WTC11 (cell line): ENCODE data around the gene CCR5. TPM values are rescaled to one million over a fixed set of nuclear protein-coding genes. Genes with fewer than 3 reads are reported as not detected.

Source experiments
- ATAC-seq: fragments of 200-7000 bp; cut with Tn5 transposase; 2 replicates; pipeline ENCODE4 v1.10.0; 2021; ENCODE audit warnings: mild to moderate bottlenecking, moderate library complexity
- CTCF ChIA-PET: fragments of 300-600 bp; sonication (Branson Sonifier 250); formaldehyde crosslinking; loops from one replicate; lab custom pipeline; 2021; ENCODE audit warnings: antibody characterized with exemption; lab: Charles Lee
- POLR2A ChIA-PET: fragments of 350-600 bp; sonication (Branson Sonifier 250); formaldehyde crosslinking; loops from one replicate; lab custom pipeline; 2021; ENCODE audit warnings: antibody characterized with exemption; lab: Charles Lee
- DNase-seq: peaks from one replicate; pipeline ENCODE4 v3.0.0; 2021; ENCODE audit warnings: low spot score
- H3K27ac Mint-ChIP-seq: 2 replicates; pipeline ENCODE4 v1.8.0; 2021; ENCODE audit warnings: mixed read lengths
- H3K27me3 Mint-ChIP-seq: 2 replicates; pipeline ENCODE4 v1.8.0; 2021; ENCODE audit warnings: low read depth, mild to moderate bottlenecking, moderate library complexity, mixed read lengths
- H3K36me3 Mint-ChIP-seq: 2 replicates; pipeline ENCODE4 v1.8.0; 2021; ENCODE audit warnings: mixed read lengths
- H3K4me1 Mint-ChIP-seq: 2 replicates; pipeline ENCODE4 v1.8.0; 2022; ENCODE audit warnings: mixed read lengths
- H3K4me3 Mint-ChIP-seq: 2 replicates; pipeline ENCODE4 v1.8.0; 2021; ENCODE audit warnings: mild to moderate bottlenecking, moderate library complexity, mixed read lengths
- H3K9me3 Mint-ChIP-seq: 2 replicates; pipeline ENCODE4 v1.8.0; 2021; ENCODE audit warnings: mixed read lengths
- FOXJ3 ChIP-seq: sonication (generic); formaldehyde crosslinking; IDR thresholded peaks from 2 replicates; pipeline ENCODE4 v1.9.0; 2021; ENCODE audit warnings: missing genetic modification reagents, mild to moderate bottlenecking, borderline replicate concordance
- FOXK1 ChIP-seq: sonication (generic); formaldehyde crosslinking; IDR thresholded peaks from 2 replicates; pipeline ENCODE4 v1.8.0; 2022; ENCODE audit warnings: mild to moderate bottlenecking, moderate library complexity, missing genetic modification reagents
- GABPB1 ChIP-seq: sonication (generic); formaldehyde crosslinking; IDR thresholded peaks from 2 replicates; pipeline ENCODE4 v1.8.1; 2023; ENCODE audit warnings: mild to moderate bottlenecking, missing genetic modification reagents
- GTF2I ChIP-seq: fragments of 250-450 bp; sonication (Bioruptor Pico); conservative IDR thresholded peaks from 2 replicates; pipeline ENCODE4 v1.4.0; 2021; ENCODE audit warnings: mild to moderate bottlenecking
- HMGA2 ChIP-seq: fragments of 250-450 bp; sonication (Bioruptor Pico); IDR thresholded peaks from 2 replicates; pipeline ENCODE4 v1.4.0; 2021; ENCODE audit warnings: mild to moderate bottlenecking, moderate library complexity
- JUN ChIP-seq: sonication (generic); formaldehyde crosslinking; IDR thresholded peaks from 2 replicates; pipeline ENCODE4 v1.8.0; 2023; ENCODE audit warnings: mild to moderate bottlenecking, missing genetic modification reagents
- NR1H2 ChIP-seq: sonication (generic); formaldehyde crosslinking; IDR thresholded peaks from 2 replicates; pipeline ENCODE4 v1.9.0; 2021; ENCODE audit warnings: mild to moderate bottlenecking, moderate library complexity, missing genetic modification reagents
- OVOL2 ChIP-seq: fragments of 250-450 bp; sonication (Bioruptor Pico); IDR thresholded peaks from 2 replicates; pipeline ENCODE4 v1.9.0; 2021; ENCODE audit warnings: mild to moderate bottlenecking, borderline replicate concordance
- SMAD4 ChIP-seq: sonication (generic); formaldehyde crosslinking; IDR thresholded peaks from 2 replicates; pipeline ENCODE4 v1.8.0; 2022; ENCODE audit warnings: mild to moderate bottlenecking, missing genetic modification reagents
- TEAD1 ChIP-seq: sonication (generic); formaldehyde crosslinking; IDR thresholded peaks from 2 replicates; pipeline ENCODE4 v1.8.0; 2022; ENCODE audit warnings: mild to moderate bottlenecking, missing genetic modification reagents
- TEAD4 ChIP-seq: sonication (generic); formaldehyde crosslinking; IDR thresholded peaks from 2 replicates; pipeline ENCODE4 v1.8.0; 2022; ENCODE audit warnings: mild to moderate bottlenecking, missing genetic modification reagents
- ZBTB21 ChIP-seq: sonication (generic); formaldehyde crosslinking; IDR thresholded peaks from 2 replicates; pipeline ENCODE4 v1.8.1; 2023; ENCODE audit warnings: mild to moderate bottlenecking, missing genetic modification reagents, borderline replicate concordance
- ZNF396 ChIP-seq: fragments of 250-450 bp; sonication (Bioruptor Pico); IDR thresholded peaks from 2 replicates; pipeline ENCODE4 v1.8.0; 2021; ENCODE audit warnings: mild to moderate bottlenecking, moderate library complexity, borderline replicate concordance
- ZNF416 ChIP-seq: fragments of 250-450 bp; sonication (Bioruptor Pico); IDR thresholded peaks from 2 replicates; pipeline ENCODE4 v1.9.0; 2021; ENCODE audit warnings: mild to moderate bottlenecking, inconsistent platforms
- total RNA-seq: library from RNA; stranded (reverse); gene quantifications from 3 replicates; pipeline ENCODE4 v1.2.3, GENCODE V29; 2021
- TF ChIP-seq, protein P1 (sequence below): sonication (generic); formaldehyde crosslinking; IDR thresholded peaks from 2 replicates; pipeline ENCODE4 v1.8.1; 2023; ENCODE audit warnings: mild to moderate bottlenecking, missing genetic modification reagents
- TF ChIP-seq, protein P2 (sequence below): sonication (generic); formaldehyde crosslinking; IDR thresholded peaks from 2 replicates; pipeline ENCODE4 v1.8.1; 2022; ENCODE audit warnings: low read depth, mild to moderate bottlenecking, moderate library complexity, missing genetic modification reagents, borderline replicate concordance
- TF ChIP-seq, protein P3 (sequence below): fragments of 250-450 bp; sonication (Bioruptor Pico); IDR thresholded peaks from 2 replicates; pipeline ENCODE4 v1.8.0; 2021; ENCODE audit warnings: mild to moderate bottlenecking
- TF ChIP-seq, protein P4 (sequence below): fragments of 250-450 bp; sonication (Bioruptor Pico); IDR thresholded peaks from 2 replicates; pipeline ENCODE4 v1.9.0; 2021; ENCODE audit warnings: mild to moderate bottlenecking
- TF ChIP-seq, protein P5 (sequence below): fragments of 250-450 bp; sonication (Bioruptor Pico); IDR thresholded peaks from 2 replicates; pipeline ENCODE4 v2.1.2; 2022; ENCODE audit warnings: mild to moderate bottlenecking, moderate library complexity
- TF ChIP-seq, protein P6 (sequence below): sonication (generic); formaldehyde crosslinking; IDR thresholded peaks from 2 replicates; pipeline ENCODE4 v1.8.1; 2022; ENCODE audit warnings: mild to moderate bottlenecking, moderate library complexity, missing genetic modification reagents

The CCR5 gene
- total RNA-seq, 1 experiment from 2014 or later = not detected

DNA sequence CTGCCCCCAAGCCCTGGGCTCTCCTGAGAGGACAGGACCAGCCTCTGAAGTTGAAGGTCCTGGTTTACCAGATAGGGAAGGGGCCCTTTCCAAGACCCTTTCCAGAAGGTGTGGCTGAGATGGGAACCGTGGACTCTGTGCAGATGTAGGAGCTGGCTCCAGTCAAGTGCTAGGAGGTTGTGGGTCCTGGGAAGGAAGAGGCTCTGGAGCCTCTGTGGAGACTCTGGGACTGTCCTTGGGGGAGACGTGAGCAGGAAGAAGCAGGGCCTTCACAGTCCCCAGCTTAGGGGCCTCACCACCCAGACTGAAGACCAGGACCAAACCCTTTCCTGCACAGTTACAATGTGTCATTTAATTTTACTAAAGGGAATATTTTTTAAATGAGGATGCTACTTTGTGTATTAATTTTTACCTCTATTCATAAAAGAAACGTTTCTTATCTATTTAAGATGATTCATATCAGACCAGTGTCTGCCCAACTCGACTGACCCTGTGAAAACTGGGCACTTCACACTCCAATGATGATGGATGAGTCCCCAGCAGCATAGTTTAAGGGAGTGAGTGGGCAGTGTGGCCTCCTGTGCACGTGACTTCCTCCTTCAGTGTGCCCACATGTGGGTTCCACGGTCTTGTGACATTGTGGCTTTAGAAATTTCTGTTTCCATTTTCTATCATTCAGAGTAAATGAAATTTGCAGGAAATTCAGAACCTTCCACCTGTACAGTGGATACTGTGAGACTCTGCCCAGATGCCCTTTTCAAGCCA, 25.2 kb downstream of the CCR5 start (continued):
- TF ChIP-seq, protein P1, sequence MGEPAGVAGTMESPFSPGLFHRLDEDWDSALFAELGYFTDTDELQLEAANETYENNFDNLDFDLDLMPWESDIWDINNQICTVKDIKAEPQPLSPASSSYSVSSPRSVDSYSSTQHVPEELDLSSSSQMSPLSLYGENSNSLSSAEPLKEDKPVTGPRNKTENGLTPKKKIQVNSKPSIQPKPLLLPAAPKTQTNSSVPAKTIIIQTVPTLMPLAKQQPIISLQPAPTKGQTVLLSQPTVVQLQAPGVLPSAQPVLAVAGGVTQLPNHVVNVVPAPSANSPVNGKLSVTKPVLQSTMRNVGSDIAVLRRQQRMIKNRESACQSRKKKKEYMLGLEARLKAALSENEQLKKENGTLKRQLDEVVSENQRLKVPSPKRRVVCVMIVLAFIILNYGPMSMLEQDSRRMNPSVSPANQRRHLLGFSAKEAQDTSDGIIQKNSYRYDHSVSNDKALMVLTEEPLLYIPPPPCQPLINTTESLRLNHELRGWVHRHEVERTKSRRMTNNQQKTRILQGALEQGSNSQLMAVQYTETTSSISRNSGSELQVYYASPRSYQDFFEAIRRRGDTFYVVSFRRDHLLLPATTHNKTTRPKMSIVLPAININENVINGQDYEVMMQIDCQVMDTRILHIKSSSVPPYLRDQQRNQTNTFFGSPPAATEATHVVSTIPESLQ (CRISPR knock-in tag) = no peak
- TF ChIP-seq GTF2I (CRISPR knock-in tag) = no peak
- TF ChIP-seq FOXJ3 (CRISPR knock-in tag) = no peak
- no peak for TF ChIP-seq OVOL2 (CRISPR knock-in tag)
- TF ChIP-seq HMGA2 = no peak
- TF ChIP-seq, protein P2, sequence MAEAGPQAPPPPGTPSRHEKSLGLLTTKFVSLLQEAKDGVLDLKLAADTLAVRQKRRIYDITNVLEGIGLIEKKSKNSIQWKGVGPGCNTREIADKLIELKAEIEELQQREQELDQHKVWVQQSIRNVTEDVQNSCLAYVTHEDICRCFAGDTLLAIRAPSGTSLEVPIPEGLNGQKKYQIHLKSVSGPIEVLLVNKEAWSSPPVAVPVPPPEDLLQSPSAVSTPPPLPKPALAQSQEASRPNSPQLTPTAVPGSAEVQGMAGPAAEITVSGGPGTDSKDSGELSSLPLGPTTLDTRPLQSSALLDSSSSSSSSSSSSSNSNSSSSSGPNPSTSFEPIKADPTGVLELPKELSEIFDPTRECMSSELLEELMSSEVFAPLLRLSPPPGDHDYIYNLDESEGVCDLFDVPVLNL = no peak
- TF ChIP-seq, protein P3, sequence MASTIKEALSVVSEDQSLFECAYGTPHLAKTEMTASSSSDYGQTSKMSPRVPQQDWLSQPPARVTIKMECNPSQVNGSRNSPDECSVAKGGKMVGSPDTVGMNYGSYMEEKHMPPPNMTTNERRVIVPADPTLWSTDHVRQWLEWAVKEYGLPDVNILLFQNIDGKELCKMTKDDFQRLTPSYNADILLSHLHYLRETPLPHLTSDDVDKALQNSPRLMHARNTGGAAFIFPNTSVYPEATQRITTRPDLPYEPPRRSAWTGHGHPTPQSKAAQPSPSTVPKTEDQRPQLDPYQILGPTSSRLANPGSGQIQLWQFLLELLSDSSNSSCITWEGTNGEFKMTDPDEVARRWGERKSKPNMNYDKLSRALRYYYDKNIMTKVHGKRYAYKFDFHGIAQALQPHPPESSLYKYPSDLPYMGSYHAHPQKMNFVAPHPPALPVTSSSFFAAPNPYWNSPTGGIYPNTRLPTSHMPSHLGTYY (CRISPR knock-in tag) = no peak
- no peak for TF ChIP-seq ZNF416 (CRISPR knock-in tag)
- TF ChIP-seq, all 79 proteins: peak for 0

DNA sequence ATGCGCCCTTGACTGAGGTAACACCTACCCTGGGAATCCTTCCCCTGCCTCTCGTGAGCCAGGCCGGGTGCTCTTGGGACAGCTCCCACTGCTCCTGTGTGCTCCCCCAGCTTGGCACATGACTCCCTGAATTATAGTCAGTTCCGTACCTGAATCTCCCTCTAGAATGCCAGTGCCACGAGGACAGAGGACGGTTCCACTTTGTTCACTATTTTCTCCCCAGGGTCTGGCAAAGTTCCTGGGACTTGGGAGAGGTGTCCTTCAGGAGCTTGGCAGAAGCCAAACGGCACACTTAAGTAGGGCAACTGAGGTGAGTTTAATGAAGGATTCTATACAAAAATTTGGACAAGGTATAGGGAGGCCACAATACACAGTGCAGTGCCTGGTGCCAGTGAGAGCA, 26.4 kb downstream of the CCR5 start:
- Mint-ChIP-seq H3K9me3 (peaks cover 17% of the 10 kb centered on the region), H3K4me1 (peaks cover 34% of the 10 kb centered on the region), H3K27me3 (peaks cover 12% of the 10 kb centered on the region), H3K4me3 (no peak overlapping the region), H3K36me3 (0 out of 2 replicates have a peak, but pooled peaks cover 3% of the 10 kb centered on the region), H3K27ac (no peak overlapping the region)
- CTCF ChIA-PET = no interaction called here
- no peak for ATAC-seq
- TF ChIP-seq, protein P4, sequence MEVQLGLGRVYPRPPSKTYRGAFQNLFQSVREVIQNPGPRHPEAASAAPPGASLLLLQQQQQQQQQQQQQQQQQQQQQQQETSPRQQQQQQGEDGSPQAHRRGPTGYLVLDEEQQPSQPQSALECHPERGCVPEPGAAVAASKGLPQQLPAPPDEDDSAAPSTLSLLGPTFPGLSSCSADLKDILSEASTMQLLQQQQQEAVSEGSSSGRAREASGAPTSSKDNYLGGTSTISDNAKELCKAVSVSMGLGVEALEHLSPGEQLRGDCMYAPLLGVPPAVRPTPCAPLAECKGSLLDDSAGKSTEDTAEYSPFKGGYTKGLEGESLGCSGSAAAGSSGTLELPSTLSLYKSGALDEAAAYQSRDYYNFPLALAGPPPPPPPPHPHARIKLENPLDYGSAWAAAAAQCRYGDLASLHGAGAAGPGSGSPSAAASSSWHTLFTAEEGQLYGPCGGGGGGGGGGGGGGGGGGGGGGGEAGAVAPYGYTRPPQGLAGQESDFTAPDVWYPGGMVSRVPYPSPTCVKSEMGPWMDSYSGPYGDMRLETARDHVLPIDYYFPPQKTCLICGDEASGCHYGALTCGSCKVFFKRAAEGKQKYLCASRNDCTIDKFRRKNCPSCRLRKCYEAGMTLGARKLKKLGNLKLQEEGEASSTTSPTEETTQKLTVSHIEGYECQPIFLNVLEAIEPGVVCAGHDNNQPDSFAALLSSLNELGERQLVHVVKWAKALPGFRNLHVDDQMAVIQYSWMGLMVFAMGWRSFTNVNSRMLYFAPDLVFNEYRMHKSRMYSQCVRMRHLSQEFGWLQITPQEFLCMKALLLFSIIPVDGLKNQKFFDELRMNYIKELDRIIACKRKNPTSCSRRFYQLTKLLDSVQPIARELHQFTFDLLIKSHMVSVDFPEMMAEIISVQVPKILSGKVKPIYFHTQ (CRISPR knock-in tag) = no peak
- TF ChIP-seq TEAD4 (CRISPR knock-in tag) (no peak), SMAD4 (CRISPR knock-in tag) (no peak), TEAD1 (CRISPR knock-in tag) (no peak), NR1H2 (CRISPR knock-in tag) (no peak), GABPB1 (CRISPR knock-in tag) (no peak), ZNF416 (CRISPR knock-in tag) (no peak), ZBTB21 (CRISPR knock-in tag) (no peak), JUN (no peak), ZNF396 (CRISPR knock-in tag) (no peak), FOXK1 (CRISPR knock-in tag) (no peak)
- TF ChIP-seq, protein P5, sequence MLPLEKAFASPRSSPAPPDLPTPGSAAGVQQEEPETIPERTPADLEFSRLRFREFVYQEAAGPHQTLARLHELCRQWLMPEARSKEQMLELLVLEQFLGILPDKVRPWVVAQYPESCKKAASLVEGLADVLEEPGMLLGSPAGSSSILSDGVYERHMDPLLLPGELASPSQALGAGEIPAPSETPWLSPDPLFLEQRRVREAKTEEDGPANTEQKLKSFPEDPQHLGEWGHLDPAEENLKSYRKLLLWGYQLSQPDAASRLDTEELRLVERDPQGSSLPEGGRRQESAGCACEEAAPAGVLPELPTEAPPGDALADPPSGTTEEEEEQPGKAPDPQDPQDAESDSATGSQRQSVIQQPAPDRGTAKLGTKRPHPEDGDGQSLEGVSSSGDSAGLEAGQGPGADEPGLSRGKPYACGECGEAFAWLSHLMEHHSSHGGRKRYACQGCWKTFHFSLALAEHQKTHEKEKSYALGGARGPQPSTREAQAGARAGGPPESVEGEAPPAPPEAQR (CRISPR knock-in tag) = no peak
- TF ChIP-seq, protein P6, sequence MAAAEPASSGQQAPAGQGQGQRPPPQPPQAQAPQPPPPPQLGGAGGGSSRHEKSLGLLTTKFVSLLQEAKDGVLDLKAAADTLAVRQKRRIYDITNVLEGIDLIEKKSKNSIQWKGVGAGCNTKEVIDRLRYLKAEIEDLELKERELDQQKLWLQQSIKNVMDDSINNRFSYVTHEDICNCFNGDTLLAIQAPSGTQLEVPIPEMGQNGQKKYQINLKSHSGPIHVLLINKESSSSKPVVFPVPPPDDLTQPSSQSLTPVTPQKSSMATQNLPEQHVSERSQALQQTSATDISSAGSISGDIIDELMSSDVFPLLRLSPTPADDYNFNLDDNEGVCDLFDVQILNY (CRISPR knock-in tag) = no peak
- DNase-seq = no peak
- POLR2A ChIA-PET = no interaction called here
